NOMO-1 (cell line): ENCODE data around the gene HOXD13.

Experiments used
- DNase-seq, 2 experiments: peaks; one replicate each; lab custom pipeline; 2025; ENCODE audit not compliant: unreplicated experiment in 2 of 2; lab: John Stamatoyannopoulos, UW

HOXD13 gene

DNA sequence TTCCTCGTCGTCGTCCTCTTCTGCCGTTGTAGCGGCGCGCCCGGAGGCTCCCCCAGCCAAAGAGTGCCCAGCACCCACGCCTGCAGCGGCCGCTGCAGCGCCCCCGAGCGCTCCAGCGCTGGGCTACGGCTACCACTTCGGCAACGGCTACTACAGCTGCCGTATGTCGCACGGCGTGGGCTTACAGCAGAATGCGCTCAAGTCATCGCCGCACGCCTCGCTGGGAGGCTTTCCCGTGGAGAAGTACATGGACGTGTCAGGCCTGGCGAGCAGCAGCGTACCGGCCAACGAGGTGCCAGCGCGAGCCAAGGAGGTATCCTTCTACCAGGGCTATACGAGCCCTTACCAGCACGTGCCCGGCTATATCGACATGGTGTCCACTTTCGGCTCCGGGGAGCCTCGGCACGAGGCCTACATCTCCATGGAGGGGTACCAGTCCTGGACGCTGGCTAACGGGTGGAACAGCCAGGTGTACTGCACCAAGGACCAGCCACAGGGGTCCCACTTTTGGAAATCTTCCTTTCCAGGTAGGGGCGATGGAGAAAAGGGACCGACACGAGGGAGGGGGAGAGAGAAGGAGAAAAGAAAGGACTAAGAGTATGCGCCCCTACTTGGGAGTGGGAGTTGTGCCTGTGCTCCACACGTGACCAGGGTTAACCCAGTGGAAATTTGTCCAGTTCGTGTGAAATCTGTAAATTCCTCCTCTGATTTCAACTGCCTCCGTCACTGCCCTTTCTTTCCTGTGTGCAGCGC, 800 bp downstream of the HOXD13 start:
- DNase-seq: no peak

DNA sequence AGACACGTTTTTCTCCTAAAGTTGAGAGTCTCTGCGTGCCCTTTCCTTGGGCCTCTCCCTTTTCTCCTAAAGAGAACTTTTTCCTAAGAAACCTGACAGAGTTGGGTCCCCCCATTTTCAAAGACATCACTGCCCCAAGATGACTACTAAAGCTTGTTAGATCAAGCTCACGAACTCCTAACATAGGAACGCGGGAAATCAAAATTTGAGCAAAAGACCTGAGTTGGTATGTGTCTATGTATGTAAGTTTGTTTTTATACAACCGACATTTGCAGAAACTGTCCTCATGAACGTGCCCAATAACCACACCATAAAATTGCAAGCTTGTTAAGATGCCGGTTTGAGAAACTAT, 1.4 kb downstream of the HOXD13 start:
- no peak for DNase-seq

DNA sequence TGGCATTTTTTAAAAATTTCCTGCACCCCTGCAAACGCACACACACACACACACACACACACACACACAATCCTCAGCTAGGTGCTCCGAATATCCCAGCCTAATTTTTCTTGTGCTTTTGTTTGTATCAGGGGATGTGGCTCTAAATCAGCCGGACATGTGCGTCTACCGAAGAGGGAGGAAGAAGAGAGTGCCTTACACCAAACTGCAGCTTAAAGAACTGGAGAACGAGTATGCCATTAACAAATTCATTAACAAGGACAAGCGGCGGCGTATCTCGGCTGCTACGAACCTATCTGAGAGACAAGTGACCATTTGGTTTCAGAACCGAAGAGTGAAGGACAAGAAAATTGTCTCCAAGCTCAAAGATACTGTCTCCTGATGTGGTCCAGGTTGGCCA, 1.8 kb downstream of the HOXD13 start:
- DNase-seq: no peak

DNA sequence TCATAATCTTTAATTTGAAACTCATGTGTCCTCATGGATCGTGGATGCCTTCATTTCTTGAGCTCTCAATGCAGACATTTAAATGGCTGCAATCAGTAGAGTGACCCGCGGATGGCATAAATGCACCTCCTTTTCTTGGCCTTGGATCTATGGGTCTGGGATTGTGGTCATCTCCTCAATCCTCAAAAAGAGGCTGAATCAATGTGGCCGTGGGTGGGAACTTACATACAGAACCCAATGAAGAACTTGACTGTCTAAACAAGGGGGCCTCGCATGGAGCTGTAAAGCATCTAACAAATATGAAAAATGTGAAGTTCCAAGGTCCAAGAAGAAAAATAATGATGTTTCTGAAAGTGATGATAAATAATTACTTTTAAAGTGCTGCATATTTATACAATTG, 2.9 kb downstream of the HOXD13 start:
- no peak for DNase-seq

DNA sequence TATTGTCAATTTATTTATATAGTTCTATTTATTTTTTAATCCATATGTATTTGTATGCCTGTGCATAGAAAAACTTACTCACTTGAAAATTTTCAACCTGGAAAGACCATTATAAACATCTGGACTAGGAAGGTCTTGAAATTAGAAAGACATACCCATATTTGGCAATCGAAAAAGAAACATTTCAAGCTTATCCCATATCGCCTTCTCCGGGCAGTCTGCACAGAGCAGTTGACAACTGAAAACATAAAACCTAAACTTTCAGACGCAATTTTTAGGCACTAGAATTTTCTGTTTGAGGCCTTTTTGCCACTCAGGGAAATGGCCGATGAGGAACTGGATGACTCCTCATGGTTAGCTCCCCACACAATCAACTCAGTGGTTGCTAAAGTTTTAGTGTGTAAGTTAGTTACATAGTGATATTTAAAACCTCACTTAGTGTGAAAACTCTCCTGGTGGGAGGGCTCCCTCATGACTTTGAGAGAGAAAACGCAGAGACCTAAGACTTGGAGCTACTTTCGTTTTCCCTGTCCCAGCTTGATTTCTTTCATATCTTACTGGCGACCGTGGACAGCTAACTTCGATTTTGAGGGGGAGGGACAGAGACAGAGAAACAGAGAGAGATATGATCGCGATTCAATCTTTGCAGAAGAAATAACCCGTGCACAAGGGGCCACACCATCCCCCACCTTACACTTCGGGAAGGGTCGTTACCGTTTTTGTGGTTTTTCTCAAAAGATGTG, 3.9 kb downstream of the HOXD13 start:
- no peak for DNase-seq

DNA sequence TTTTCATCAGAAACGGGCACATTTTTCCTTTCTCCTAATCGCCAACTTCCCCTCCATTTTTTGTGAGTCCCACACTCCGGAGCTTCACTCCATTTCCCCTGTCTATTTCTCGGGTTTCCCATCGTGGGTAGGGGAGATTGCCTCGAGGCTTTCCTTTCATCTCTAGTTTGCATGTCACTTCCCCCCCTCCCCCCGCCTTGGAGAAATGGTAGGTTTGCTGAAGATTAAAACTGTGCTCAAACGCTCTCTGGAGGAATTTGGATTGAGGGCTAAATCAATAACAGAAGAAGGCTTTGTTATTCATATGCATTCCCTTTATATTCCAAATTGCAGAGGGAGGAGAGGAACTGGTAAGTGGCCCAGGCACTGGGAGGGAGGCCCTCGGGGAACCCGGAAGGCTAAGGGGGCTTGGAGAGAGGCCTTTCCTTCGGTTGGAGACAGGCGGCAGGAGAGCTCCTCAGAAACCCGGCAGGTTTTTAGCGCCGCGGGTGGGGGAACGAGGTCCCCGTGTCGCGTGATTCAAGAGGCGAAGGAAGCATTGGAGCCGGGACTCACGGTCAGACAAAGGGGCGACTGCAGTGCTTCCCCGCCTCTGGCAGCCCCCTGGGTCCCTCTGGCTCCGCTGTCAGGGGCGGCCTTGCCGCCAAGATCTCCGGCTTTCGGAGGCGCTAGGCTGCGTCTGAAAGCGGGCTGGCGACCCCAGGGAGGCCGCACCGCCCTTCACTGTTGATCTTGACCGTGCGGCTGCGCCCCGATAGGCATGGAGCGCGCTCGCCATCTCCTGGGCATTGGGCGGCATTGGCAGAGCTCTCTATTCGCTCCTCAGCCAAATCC, 4.7 kb downstream of the HOXD13 start:
- peak; percentile 59 to 81 for DNase-seq

DNA sequence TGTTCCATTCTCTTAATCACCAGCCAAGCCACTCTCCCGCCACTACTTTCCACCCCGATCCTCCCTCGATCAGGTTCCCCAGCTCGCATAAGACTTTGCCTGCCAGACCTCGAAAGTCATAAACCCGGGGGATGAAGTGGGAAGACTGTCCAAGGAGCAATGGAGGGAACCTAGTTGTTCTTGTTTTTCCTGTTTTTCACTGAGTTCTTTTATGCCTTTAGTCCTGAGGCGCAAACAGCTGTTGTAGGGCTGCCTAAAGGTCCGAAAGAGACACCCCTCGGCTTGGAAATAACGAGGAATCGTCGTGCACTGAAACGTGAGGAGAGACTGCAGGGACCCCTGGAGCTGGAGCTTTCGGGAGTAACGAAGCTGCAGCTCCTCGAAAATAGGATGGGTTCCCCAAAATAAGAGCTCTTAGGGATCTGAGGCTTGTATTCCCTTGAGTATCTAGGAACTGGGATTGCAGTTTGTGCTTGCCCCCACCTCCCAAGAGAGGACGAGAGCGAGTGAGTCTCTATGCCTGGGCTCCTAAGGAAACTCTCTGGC, 5.4 kb downstream of the HOXD13 start:
- DNase-seq: no peak

DNA sequence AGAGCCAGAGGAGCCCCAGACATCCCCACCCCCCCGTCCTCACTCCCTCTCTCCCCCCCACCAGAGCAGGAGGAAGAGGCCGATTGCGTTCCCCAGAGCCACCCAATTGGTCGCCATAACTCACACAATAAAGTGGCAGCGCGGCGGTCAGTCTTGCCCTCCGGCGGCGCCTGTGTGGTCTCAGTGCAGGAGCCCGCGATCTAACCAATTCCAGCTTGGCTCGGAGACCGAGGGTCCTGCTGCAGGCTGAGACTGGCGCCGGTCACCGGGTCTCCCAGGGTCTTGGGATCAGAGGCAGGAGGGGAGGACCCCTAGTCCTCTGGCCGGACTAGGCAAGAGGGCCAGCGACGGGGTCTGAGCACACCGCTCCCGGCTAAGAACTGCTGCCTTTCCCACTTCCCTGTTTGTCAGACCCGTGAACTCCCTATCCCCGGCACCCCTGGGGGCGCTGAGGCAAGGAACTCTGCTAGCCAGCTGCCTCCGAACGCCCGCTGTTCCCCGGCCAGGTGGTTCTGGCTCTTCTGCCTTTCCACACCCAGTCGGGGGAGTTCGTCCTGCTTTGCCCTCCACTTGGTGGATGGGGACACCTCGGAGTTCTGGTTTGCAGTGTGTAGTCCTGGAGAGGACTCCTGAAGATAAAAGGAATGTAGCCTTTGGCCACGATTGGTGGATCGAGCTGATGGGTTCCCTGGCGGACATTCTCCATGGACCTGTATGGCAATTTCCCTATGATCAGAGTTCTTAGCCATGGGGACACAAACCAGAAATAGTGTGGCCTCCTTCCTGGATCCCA, 6.0 kb downstream of the HOXD13 start:
- no peak for DNase-seq

DNA sequence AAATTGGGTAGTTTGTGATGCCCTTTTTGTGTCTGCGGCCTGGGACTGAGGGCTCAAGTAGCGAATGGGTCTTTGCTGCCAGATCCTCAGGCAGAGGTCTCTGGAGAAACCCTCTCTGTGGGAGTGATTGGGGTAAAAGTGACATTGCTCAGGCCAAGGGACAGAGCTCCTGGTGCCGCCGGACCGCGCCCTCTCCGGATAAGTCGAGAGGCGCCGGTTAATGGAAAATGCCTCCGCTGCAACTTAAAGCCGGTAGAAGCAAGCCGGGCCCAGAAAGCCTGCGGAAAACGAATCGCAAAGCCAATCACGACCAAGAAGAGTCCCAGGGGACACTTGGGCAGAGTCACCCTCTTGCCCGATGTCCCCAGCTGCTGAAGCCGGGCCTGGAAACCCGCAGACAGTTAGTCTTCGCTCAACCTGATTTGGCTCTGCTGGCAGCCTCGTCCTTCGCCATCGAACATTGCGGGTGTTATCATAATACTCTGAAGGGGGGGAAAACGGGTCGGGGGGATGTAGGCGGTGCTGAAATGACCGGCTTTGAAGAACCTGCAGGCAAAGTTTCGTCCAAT, 6.7 kb downstream of the HOXD13 start:
- DNase-seq: no peak

DNA sequence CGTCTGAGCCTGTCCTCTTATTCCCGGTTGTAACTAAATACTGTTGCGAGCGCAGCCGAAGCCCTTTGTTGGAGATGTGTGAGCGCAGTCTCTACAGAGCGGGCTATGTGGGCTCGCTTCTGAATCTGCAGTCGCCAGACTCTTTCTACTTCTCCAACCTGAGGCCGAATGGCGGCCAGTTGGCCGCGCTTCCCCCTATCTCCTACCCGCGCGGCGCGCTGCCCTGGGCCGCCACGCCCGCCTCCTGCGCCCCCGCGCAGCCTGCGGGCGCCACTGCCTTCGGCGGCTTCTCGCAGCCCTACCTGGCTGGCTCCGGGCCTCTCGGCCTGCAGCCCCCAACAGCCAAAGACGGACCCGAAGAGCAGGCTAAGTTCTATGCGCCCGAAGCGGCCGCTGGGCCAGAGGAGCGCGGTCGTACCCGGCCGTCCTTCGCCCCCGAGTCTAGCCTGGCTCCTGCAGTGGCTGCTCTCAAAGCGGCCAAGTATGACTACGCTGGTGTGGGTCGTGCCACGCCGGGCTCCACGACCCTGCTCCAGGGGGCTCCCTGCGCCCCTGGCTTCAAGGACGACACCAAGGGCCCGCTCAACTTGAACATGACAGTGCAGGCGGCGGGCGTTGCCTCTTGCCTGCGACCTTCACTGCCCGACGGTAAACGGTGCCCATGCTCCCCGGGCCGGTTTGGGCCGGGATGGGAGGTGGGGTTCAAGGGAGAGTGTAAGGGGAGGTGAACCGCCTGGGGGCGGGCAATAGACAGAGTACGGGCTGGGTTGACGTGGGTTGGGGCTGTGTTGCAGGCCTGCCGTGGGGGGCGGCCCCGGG, 7.4 kb downstream of the HOXD13 start, which contains the start of gene HOXD12:
TSS of gene HOXD12 (plus strand) at position 68 of the 819 bp plus-strand sequence. CDS start at position 75, 7 bp downstream.
- DNase-seq: no peak

DNA sequence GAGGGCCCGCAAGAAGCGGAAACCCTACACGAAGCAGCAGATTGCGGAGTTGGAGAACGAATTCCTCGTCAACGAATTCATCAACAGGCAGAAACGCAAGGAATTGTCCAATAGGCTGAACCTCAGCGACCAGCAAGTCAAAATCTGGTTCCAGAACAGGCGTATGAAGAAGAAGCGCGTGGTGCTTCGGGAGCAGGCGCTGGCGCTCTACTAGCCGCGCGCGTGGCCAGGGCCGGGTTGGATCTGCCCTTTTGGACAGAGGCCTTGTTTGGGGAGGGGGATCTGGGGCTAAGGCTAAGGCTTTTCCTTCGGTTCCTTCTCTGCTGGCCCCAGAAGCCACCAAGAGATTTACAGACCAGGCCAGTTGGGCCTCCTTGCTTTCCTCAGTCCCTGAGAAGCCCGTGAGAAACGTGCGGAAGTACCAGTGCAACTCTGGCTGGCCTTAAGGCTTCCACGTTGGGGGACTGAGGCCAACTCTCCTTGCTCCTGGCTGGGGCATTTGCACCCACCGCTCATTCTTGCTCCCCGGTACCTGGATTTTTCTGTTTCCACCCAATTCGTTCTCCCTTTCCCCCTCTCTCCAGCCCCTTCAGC, 8.1 kb downstream of the HOXD13 start:
- DNase-seq: no peak

DNA sequence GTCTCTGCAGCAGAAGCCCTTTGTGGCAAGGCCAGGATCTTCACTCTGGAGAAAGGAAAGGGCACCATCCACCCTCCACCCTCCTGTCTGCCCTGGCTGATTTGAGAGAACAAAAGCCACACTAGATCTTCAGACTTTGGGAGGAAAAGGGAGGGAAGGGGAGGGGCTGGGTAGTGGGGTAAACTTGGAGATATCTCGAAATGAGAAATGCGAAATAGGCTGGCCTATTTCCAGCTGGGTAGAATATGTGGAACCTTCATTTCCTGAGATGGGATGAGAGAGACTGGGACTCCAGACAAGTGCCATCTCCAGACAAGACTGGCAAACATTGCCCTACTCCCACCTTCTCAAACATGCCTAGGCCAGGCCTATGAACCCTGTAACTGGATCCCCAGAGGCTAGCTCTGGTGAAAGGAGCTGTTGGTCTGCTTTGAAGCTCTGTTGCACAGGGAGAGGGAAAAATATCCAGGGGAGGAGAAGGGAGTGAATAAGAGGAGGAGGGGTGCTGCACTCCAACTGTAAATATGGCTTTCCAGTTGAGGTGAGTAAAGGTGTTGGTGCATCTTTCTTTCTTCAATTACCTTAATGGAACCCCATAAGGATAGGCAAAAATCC, 8.8 kb downstream of the HOXD13 start:
- no peak for DNase-seq

DNA sequence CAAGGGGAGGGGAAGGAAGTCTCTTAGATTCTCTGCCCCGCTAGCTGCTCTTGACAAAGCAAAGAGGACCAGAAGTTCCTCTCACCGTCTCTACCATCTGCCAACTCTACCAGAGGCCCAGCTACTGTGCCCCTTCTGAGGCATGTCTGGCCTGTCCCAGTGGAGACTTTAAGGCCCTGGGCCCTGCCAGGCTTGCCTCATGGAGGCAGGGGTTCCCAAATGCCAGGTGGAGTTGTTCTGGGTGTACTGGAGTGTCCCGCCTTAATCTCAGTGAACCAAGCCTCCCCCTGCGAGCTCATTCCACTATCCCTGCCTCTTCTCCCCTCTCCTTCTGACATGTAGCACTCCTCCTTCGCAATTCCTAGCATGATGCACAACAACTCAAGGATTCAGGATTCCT, 9.3 kb downstream of the HOXD13 start:
- DNase-seq: no peak

DNA sequence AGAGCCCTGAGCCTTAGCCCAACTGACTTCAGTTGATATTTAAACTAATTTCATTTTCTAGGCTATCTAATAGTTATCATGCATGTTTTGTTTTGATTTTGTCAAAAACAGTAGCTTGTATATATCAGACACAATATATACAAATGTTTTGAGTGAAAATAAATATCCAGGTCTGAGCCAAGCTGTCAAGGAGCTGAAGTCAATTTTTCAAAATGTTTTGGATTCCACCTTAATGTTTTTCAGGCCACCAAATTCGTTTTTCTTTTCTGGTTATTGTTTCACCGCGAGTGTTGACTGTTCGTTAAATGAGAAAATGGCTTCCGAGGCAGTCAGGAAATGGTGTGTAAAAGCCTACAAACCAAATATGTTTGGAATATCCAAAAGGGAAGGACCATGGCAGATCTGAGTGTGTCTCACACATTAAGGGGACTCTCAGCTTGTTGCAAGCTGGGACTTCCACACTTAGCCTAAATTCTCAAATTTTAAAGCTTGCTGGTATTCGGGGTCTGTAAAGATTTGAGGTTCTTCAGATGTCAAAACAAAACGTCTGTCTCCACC, 9.9 kb downstream of the HOXD13 start:
- DNase-seq: no peak

DNA sequence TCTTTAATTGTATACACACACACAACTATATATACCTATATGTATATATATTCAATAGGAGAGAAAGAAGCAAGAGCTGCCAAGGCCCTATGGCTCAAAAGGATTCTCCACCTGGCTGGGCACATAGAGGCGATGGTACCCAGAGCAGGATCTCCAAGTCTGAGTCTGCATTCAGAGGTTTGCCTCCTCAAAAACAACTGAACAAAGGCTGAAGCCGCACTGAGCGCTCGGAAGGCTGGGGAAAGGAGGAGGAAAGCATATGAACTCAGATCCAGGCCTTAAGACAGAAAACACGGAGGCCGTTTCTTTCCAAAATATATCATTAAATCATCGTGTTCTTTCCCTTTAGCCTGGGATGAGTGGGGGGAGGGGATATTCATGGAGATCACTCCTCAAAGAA, 10.7 kb downstream of the HOXD13 start:
- DNase-seq: no peak

DNA sequence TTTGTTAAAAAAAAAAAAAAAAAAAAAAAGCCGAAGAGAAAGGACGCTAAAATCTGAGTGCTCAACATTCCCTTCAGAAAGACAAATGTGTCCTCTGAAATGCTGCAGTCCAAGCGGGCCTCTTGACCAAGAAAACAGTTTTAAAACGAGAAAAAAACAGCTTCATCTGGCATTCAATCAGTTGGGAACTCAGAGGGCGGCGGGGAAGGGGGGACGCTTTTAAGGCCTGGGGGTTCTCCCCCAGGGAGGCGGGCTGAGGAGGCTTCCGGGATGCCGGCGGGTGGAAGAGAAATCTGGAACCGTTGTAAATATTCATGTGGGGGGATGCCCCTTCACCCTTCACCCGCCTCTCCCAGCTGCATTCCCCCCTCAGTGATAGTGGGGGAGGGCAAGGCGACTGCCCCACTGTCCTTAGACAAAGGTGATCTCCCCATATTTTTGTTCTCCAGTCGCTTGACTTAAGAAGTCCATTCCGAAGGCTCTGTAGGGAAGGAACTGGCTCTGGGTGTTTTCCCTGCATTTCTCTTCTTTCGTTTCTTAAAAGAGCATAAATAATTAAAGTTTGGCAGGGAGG, 11.3 kb downstream of the HOXD13 start:
- DNase-seq: no peak

DNA sequence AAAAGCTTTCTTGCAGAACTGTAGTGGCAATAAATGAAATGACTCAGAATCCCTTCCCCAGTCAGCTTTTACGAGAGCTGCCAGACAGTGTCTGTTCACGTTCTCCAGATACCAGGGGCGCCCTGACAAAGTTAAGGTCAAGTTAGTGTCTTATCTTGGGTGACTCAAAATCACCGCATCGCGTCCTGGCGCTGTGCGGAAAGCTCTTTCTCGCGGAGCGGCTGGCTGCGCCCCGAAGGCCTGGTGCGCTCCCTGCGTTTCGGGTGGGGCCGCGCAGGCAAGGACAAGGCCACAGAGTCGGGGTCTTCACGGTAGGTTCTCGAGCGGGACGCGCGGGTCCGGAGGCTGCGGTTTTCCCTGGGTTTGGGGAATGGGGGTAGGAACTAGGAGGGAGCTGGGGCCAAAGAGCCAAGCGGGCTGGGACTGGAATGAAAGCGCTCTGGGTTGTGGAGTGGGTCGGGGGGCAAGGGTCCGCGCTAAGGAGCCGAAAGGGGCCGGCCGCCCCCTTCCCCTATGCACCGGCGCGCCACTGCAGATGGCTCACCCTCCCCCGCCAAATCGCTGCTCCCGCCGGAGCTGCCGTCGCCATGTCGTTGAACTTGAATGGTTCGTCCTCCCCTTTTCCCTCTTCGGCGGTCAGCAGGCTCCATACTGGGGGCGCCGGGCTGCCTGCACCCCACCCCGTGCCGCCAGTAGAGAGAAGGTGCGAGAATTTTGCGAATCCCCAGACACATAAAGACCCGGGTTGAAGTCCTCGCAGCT, 12.0 kb downstream of the HOXD13 start:
- no peak for DNase-seq
